Mucosa of stomach (tissue), 1 donor: ENCODE measurements around the gene GATD1.

Experiments used
- H3K27me3 ChIP-seq: one replicate; pipeline ENCODE4 v1.7.0; 2013; ENCODE audit warnings: mild to moderate bottlenecking, low read length; ENCODE audit not compliant: control insufficient read depth, insufficient read depth
- H3K36me3 ChIP-seq: one replicate; pipeline ENCODE4 v1.7.0; 2013; ENCODE audit warnings: low read length; ENCODE audit not compliant: control insufficient read depth, insufficient read depth
- H3K4me1 ChIP-seq: one replicate; pipeline ENCODE4 v1.7.0; 2013; ENCODE audit warnings: mild to moderate bottlenecking, low read length; ENCODE audit not compliant: control insufficient read depth, insufficient read depth
- H3K4me3 ChIP-seq: one replicate; pipeline ENCODE4 v1.7.0; 2013; ENCODE audit warnings: low read length
- H3K9ac ChIP-seq: one replicate; pipeline ENCODE4 v1.7.0; 2013; ENCODE audit warnings: mild to moderate bottlenecking, low read length, moderate library complexity
- H3K9me3 ChIP-seq: one replicate; pipeline ENCODE4 v1.7.0; 2013; ENCODE audit warnings: mild to moderate bottlenecking, low read length, moderate library complexity; ENCODE audit not compliant: control insufficient read depth
- donor health status: Pancreatic carcinoma.

The GATD1 gene, protein sequence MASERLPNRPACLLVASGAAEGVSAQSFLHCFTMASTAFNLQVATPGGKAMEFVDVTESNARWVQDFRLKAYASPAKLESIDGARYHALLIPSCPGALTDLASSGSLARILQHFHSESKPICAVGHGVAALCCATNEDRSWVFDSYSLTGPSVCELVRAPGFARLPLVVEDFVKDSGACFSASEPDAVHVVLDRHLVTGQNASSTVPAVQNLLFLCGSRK

DNA sequence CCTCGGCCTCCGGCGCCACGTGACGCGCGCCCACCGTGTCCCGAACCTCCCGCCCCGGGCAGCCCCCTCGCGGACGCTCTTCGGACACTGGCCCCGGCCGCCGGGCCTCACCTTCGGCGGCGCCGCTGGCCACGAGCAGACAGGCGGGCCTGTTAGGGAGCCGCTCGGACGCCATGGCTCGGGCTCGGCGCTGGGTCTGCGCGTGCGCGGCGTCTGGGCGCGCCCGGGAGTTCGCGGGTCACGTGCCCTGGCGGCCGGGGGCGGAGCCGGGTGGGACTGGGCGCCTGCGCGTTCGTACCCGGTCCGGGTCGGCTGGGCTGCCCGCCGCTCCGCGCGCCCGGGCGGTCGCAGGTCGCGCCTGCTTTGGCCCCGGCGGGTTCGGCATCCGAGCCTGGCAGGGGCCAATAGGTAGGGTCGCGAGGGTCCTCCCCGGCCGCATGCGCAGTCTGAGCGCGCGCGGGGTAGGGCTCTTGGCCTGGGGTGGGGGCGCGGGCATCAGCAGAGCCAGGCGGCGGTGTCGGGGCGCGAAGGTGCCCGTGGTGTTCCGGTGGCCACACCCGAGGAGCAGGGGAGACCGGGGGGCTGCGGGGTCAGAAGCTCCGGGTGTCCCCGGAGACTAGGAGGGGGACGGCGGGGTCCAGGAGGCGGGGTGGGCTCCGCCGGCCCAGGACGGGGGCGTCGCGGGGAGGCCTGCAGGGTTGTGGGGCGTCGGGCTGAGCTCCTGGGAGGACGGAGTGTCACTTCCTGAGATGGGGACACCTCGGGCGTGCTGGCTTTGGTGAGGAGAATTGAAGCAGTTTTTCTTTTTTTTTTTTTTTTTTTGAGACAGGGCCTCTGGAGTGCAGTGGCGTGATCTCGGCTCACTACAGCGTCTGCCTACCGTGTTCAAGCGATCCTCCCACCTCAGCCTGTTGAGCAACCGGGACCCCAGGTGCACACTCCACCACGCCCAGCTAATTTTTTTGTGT, at the start of gene GATD1:
GATD1 (minus strand) TSS at position 200 of the 968 bp plus-strand sequence; CDS start at position 175, 25 bp downstream.
- Histone ChIP-seq H3K9me3 (no peaks in the 10 kb centered on the region), H3K9ac (peak within 1 kb of the TSS; percentile 80), H3K27me3 (no peaks in the 10 kb centered on the region), H3K36me3 (no peaks in the 10 kb centered on the region), H3K4me1 (peaks cover 19% of the 10 kb centered on the region), H3K4me3 (peak within 1 kb of the TSS; percentile 36)

DNA sequence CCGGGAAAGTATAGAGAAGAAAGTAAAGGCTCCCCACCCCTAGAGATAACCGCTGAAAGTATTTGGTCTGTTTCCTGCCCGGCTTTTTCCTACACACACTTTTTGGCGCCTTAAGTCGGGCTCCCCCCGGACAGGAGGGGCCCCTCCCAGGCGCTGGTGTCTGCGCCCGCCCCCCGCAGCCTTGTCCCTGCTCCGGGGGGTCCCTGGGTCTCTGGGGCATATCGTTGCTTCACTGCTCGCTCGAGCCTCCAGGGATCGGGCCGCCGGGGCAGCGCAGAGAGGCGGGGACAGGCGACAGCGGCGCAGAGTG, 49.5 kb upstream of the GATD1 start:
- H3K9me3 ChIP-seq: no peaks in the 10 kb centered on the region
- H3K9ac ChIP-seq: peak overlapping the region; percentile 89
- H3K4me1 ChIP-seq: peaks cover 91% of the 10 kb centered on the region
- H3K4me3 ChIP-seq: no peak overlapping the region
- H3K36me3 ChIP-seq: no peaks in the 10 kb centered on the region
- H3K27me3 ChIP-seq: peaks cover 19% of the 10 kb centered on the region

GRCh38 chr11:826227-826621, 48.9 kb upstream of the GATD1 start:
- Histone ChIP-seq H3K4me1 (peaks cover 91% of the 10 kb centered on the region), H3K9ac (peak overlapping the region; percentile 89), H3K27me3 (peaks cover 18% of the 10 kb centered on the region), H3K36me3 (no peaks in the 10 kb centered on the region), H3K9me3 (no peaks in the 10 kb centered on the region), H3K4me3 (no peak overlapping the region)

- Histone ChIP-seq H3K27me3 (peaks cover 12% of the 10 kb centered on the region), H3K9ac (peak overlapping the region; percentile 89), H3K4me1 (peaks cover 91% of the 10 kb centered on the region), H3K9me3 (no peaks in the 10 kb centered on the region), H3K4me3 (no peak overlapping the region), H3K36me3 (no peaks in the 10 kb centered on the region)
Measured at GRCh38 chr11:825366-826226, 48.3 kb upstream of the GATD1 start.

- Histone ChIP-seq H3K4me1 (peaks cover 90% of the 10 kb centered on the region), H3K4me3 (no peak overlapping the region)
Measured at GRCh38 chr11:824942-825341, 47.7 kb upstream of the GATD1 start.

GRCh38 chr11:824292-824880, 47.1 kb upstream of the GATD1 start:
- peaks cover 8% of the 10 kb centered on the region for H3K27me3 ChIP-seq
- H3K36me3 ChIP-seq: no peaks in the 10 kb centered on the region
- H3K4me3 ChIP-seq: no peak overlapping the region
- peaks cover 84% of the 10 kb centered on the region for H3K4me1 ChIP-seq
- H3K9ac ChIP-seq: peak overlapping the region; percentile 89
- no peaks in the 10 kb centered on the region for H3K9me3 ChIP-seq

More at GRCh38 chr11:824942-825341, 47.7 kb upstream of the GATD1 start:
- peak overlapping the region; percentile 89 for H3K9ac ChIP-seq
- H3K36me3 ChIP-seq: no peaks in the 10 kb centered on the region
- H3K27me3 ChIP-seq: peaks cover 8% of the 10 kb centered on the region
- H3K9me3 ChIP-seq: no peaks in the 10 kb centered on the region

DNA sequence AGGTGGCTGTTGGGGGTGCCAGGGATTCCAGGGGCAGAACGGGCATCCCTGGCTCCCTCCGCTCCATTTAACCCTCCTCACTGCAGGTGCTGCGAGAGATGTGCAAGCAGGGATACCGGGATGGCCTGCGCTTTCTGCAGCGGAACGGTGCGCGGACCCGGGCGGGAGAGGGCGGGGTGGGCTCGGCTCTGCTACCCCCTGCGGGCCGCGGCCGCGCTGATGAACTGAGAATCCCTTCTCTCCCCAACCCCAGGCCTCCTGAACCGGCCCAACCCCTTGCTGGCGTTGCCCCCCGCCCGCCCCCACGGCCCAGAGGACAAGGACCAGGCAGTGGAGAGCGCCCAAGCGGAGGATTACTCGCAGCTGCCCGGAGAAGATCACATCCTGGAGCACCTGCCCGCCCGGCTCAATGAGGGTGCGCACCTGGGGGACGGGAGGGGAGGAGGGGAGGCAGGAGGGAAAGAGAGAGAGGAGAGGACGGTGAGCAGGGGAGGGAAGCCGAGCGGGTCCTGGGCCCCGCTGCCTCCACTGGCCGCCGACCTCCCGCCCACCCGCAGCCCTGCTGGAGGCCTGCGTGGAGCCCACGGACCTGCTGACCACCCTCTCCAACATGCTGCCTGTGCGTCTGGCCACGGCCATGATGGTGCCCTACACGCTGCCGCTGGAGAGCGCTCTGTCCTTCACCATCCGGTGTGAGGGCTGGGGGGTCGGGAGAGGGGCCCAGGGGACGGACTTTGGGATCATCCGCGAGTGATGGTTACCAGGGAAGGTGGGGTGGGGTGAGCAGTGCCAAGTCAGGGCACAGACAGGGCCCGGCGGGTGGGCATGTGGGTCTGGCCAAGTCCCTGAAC, 46.4 kb upstream of the GATD1 start:
- no peaks in the 10 kb centered on the region for H3K9me3 ChIP-seq
- no peak overlapping the region for H3K9ac ChIP-seq
- H3K36me3 ChIP-seq: no peaks in the 10 kb centered on the region
- no peak overlapping the region for H3K4me3 ChIP-seq
- H3K4me1 ChIP-seq: peaks cover 80% of the 10 kb centered on the region
- H3K27me3 ChIP-seq: peaks cover 8% of the 10 kb centered on the region

GRCh38 chr11:821512-822371, 44.5 kb upstream of the GATD1 start:
- Histone ChIP-seq H3K27me3 (no peaks in the 10 kb centered on the region), H3K9me3 (no peaks in the 10 kb centered on the region), H3K4me3 (no peak overlapping the region), H3K4me1 (peaks cover 71% of the 10 kb centered on the region), H3K36me3 (no peaks in the 10 kb centered on the region), H3K9ac (peak overlapping the region; percentile 18)

- H3K9me3 ChIP-seq: no peaks in the 10 kb centered on the region
Measured at GRCh38 chr11:820655-821511, 43.6 kb upstream of the GATD1 start.

More at GRCh38 chr11:820655-821511, 43.6 kb upstream of the GATD1 start:
- Histone ChIP-seq H3K36me3 (no peaks in the 10 kb centered on the region), H3K9ac (peak overlapping the region; percentile 85), H3K4me3 (peak overlapping the region; percentile 84), H3K4me1 (peaks cover 63% of the 10 kb centered on the region), H3K27me3 (no peaks in the 10 kb centered on the region)
